ENCODE measurements around the gene ZIK1. TPM values are rescaled to one million over a fixed set of nuclear protein-coding genes. Genes with fewer than 3 reads are reported as not detected.

The ZIK1 gene
- total RNA-seq, 4 donors from 2014 or later = 2.0 to 12.7 (median 4.3) TPM

- no peak for TF ChIP-seq POLR2A (IDR thresholded peaks at IDR 0.05)
- no peak for TF ChIP-seq CTCF (IDR thresholded peaks at IDR 0.05)
- 36 to 40% methylated on average over 6 of the region's 6 CpGs for WGBS, 2 donors
- H3K4me3 ChIP-seq (ENCODE audit: low read depth, poor library complexity, severe bottlenecking) = no peak overlapping the region
- no peak for DNase-seq (ENCODE audit: low spot score in 2 of 2)
- intact Hi-C loops (cut with DNase I; ENCODE audit: low total_unique reads) = no loop called here
Measured at GRCh38 chr19:57558525-57558924, 25.4 kb upstream of the ZIK1 start.

GRCh38 chr19:57559008-57559403 is 24.9 kb upstream of the ZIK1 start:
- intact Hi-C loops (cut with DNase I; ENCODE audit: low total_unique reads) = no loop called here
- 0 to 1% methylated on average over 22 of the region's 22 CpGs for WGBS, 2 donors
- TF ChIP-seq CTCF (IDR thresholded peaks at IDR 0.05) (no peak), POLR2A (IDR thresholded peaks at IDR 0.05) (no peak)
- no peak for DNase-seq (ENCODE audit: low spot score in 2 of 2)
- peak overlapping the region; percentile 69 for H3K4me3 ChIP-seq (ENCODE audit: low read depth, poor library complexity, severe bottlenecking)

GRCh38 chr19:57559404-57560025 is 24.4 kb upstream of the ZIK1 start, which contains the start of gene ZNF550:
TSS of gene ZNF550 (minus strand) at chr19:57559863. CDS start at chr19:57559682, 181 bp downstream.
- WGBS, 2 donors = 1 to 2% methylated on average over 25 to 43 of the region's 56 CpGs
- peak within 1 kb of the TSS; percentile 69 for H3K4me3 ChIP-seq (ENCODE audit: low read depth, poor library complexity, severe bottlenecking)
- TF ChIP-seq CTCF (IDR thresholded peaks at IDR 0.05) (no peak), POLR2A (IDR thresholded peaks at IDR 0.05) (no peak)
- intact Hi-C loops (cut with DNase I; ENCODE audit: low total_unique reads) = no loop called here
- DNase-seq (ENCODE audit: low spot score in 2 of 2) = peak; percentile 90 to 97

- TF ChIP-seq POLR2A (IDR thresholded peaks at IDR 0.05) (no peak), CTCF (IDR thresholded peaks at IDR 0.05) (no peak)
- DNase-seq (ENCODE audit: low spot score in 2 of 2) = no peak
- 29 to 33% methylated on average over 23 of the region's 23 CpGs for WGBS, 2 donors
- peak overlapping the region; percentile 69 for H3K4me3 ChIP-seq (ENCODE audit: low read depth, poor library complexity, severe bottlenecking)
- intact Hi-C loops (cut with DNase I; ENCODE audit: low total_unique reads) = no loop called here
Measured at GRCh38 chr19:57560049-57560491, 23.9 kb upstream of the ZIK1 start.

- 70% methylated on average over 1 of the region's 1 CpG for WGBS, 2 donors
- intact Hi-C loops (cut with DNase I; ENCODE audit: low total_unique reads) = no loop called here
- DNase-seq (ENCODE audit: low spot score in 2 of 2) = no peak
- H3K4me3 ChIP-seq (ENCODE audit: low read depth, poor library complexity, severe bottlenecking) = no peak overlapping the region
- no peak for TF ChIP-seq POLR2A (IDR thresholded peaks at IDR 0.05)
- TF ChIP-seq CTCF (IDR thresholded peaks at IDR 0.05) = no peak
Measured at GRCh38 chr19:57563547-57563946, 20.4 kb upstream of the ZIK1 start.
